Chondrocyte (in vitro differentiated cells): ENCODE results near the gene METTL8. TPM values are rescaled to one million over a fixed set of nuclear protein-coding genes. Genes with fewer than 3 reads are reported as not detected.
"Not testable (repeated sequence)": the region's sequence is repeated elsewhere in the genome, so short reads cannot be mapped to it uniquely, and the experiment has no call there.

Experiments
- DNase-seq: peaks from one replicate; pipeline ENCODE4 v3.0.0; 2021; ENCODE audit warnings: mixed read lengths, low spot score
- H3K27ac Mint-ChIP-seq: one replicate; pipeline ENCODE4 v1.8.0; 2021; ENCODE audit warnings: mild to moderate bottlenecking, moderate library complexity, mixed read lengths; ENCODE audit not compliant: unreplicated experiment
- H3K27me3 Mint-ChIP-seq: 2 replicates; pipeline ENCODE4 v1.8.0; 2021; ENCODE audit warnings: low read depth, mixed read lengths
- H3K36me3 Mint-ChIP-seq: 2 replicates; pipeline ENCODE4 v1.8.0; 2021; ENCODE audit warnings: low read depth, mixed read lengths
- H3K4me1 Mint-ChIP-seq: 2 replicates; pipeline ENCODE4 v1.8.0; 2021; ENCODE audit warnings: low read depth, mild to moderate bottlenecking, mixed read lengths
- H3K4me3 Mint-ChIP-seq: one replicate; pipeline ENCODE4 v1.8.0; 2021; ENCODE audit warnings: mild to moderate bottlenecking, moderate library complexity, mixed read lengths; ENCODE audit not compliant: unreplicated experiment
- H3K9me3 Mint-ChIP-seq: 2 replicates; pipeline ENCODE4 v1.8.0; 2021; ENCODE audit warnings: low read depth, mixed read lengths
- CTCF ChIP-seq: fragments of 200-600 bp; sonication (generic); IDR thresholded peaks from 2 replicates; pipeline ENCODE4 v1.5.0; 2021; ENCODE audit warnings: antibody characterized with exemption, mild to moderate bottlenecking, moderate library complexity
- total RNA-seq: library from RNA; stranded (reverse); gene quantifications from 3 replicates; pipeline ENCODE4 v1.2.1, GENCODE V29; 2021

The METTL8 gene
- total RNA-seq, 1 donor from 2014 or later: 24.0 TPM

- H3K4me3 Mint-ChIP-seq: no peak overlapping the region
- H3K36me3 Mint-ChIP-seq: no peaks in the 10 kb centered on the region
- H3K4me1 Mint-ChIP-seq: peaks cover 26% of the 10 kb centered on the region
- peak overlapping the region; percentile 84 for H3K27ac Mint-ChIP-seq
- peak; percentile 92 for TF ChIP-seq CTCF
- no peaks in the 10 kb centered on the region for H3K9me3 Mint-ChIP-seq
- no peak for DNase-seq
- no peaks in the 10 kb centered on the region for H3K27me3 Mint-ChIP-seq
Measured at GRCh38 chr2:171416009-171416926, 17.5 kb downstream of the METTL8 start.

- peaks cover 42% of the 10 kb centered on the region for H3K4me1 Mint-ChIP-seq
- H3K9me3 Mint-ChIP-seq, H3K36me3 Mint-ChIP-seq, H3K4me3 Mint-ChIP-seq, DNase-seq, H3K27me3 Mint-ChIP-seq, H3K27ac Mint-ChIP-seq: not testable (repeated sequence)
Measured at GRCh38 chr2:171414645-171415044, 19.1 kb downstream of the METTL8 start.

- H3K4me1 Mint-ChIP-seq: peaks cover 46% of the 10 kb centered on the region
- no peaks in the 10 kb centered on the region for H3K27me3 Mint-ChIP-seq
- TF ChIP-seq CTCF: no peak
- H3K9me3 Mint-ChIP-seq: no peaks in the 10 kb centered on the region
- no peak for DNase-seq
- H3K27ac Mint-ChIP-seq: no peak overlapping the region
- H3K36me3 Mint-ChIP-seq: no peaks in the 10 kb centered on the region
- H3K4me3 Mint-ChIP-seq: no peak overlapping the region
Measured at GRCh38 chr2:171412571-171413175, 21.1 kb downstream of the METTL8 start.

- Mint-ChIP-seq H3K27me3 (no peaks in the 10 kb centered on the region), H3K4me1 (peaks cover 46% of the 10 kb centered on the region), H3K27ac (peak overlapping the region; percentile 37), H3K9me3 (no peaks in the 10 kb centered on the region), H3K36me3 (no peaks in the 10 kb centered on the region), H3K4me3 (no peak overlapping the region)
- DNase-seq: no peak
- no peak for TF ChIP-seq CTCF
Measured at GRCh38 chr2:171411791-171412483, 21.9 kb downstream of the METTL8 start.

- TF ChIP-seq CTCF: no peak
- Mint-ChIP-seq H3K27me3 (no peaks in the 10 kb centered on the region), H3K27ac (peak overlapping the region; percentile 43), H3K36me3 (no peaks in the 10 kb centered on the region), H3K4me1 (peaks cover 46% of the 10 kb centered on the region), H3K9me3 (no peaks in the 10 kb centered on the region), H3K4me3 (no peak overlapping the region)
- no peak for DNase-seq
Measured at GRCh38 chr2:171411214-171411613, 22.6 kb downstream of the METTL8 start.
